GM12864 (cell line): ENCODE data around the gene BCKDHB.

Experiments used
- DNase-seq: peaks from one replicate; pipeline ENCODE4 v3.0.0-alpha.2; 2011; ENCODE audit warnings: low read depth
- H3K4me3 ChIP-seq: 2 replicates; pipeline ENCODE4 v1.5.1; 2011; ENCODE audit warnings: mild to moderate bottlenecking, low read depth, low read length, control low read depth
- CTCF ChIP-seq: IDR thresholded peaks from 2 replicates; pipeline ENCODE4 v1.5.1; 2011; ENCODE audit warnings: low read depth, mild to moderate bottlenecking, moderate library complexity, low read length, control low read depth, inconsistent platforms; ENCODE audit errors: missing control alignments

BCKDHB gene

GRCh38 chr6:80133020-80133419 lies 26.5 kb downstream of the BCKDHB start:
- no peak for DNase-seq
- TF ChIP-seq CTCF, result peak; percentile 15
- H3K4me3 ChIP-seq, result no peak overlapping the region

GRCh38 chr6:80134065-80134464 lies 27.6 kb downstream of the BCKDHB start:
- no peak overlapping the region for H3K4me3 ChIP-seq
- DNase-seq, result no peak
- no peak for TF ChIP-seq CTCF

- no peak for DNase-seq
- no peak overlapping the region for H3K4me3 ChIP-seq
- TF ChIP-seq CTCF, result no peak
Measured at GRCh38 chr6:80142586-80142985, 36.1 kb downstream of the BCKDHB start.

DNA sequence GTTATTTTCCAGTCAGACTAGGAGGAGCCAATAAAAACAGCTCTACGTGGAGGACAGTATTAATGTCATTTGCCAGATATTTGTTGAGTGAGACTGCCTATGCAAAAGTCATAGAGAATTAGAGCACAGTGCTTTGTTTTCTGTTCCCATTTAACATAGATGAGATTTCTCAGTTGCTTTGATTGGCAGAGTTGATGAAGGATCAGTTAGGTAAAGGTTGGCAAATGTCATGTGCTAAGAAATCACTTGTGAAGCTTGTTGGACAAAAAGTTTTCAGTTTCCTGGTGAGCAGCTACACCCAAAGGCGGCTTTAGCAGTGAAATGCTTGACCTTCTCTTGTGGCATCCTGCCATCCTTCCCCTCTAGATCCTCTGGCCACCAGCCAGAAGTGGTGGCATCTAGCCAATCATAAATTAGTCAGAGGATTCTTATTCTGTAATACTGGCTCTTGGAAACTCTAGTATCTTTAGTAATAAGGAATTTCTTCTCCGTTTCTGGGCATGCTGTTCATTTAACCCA lies 37.0 kb downstream of the BCKDHB start:
- DNase-seq, result no peak
- no peak overlapping the region for H3K4me3 ChIP-seq
- no peak for TF ChIP-seq CTCF

- DNase-seq, result no peak
- H3K4me3 ChIP-seq, result no peak overlapping the region
- no peak for TF ChIP-seq CTCF
Measured at GRCh38 chr6:80144753-80145315, 38.4 kb downstream of the BCKDHB start.

DNA sequence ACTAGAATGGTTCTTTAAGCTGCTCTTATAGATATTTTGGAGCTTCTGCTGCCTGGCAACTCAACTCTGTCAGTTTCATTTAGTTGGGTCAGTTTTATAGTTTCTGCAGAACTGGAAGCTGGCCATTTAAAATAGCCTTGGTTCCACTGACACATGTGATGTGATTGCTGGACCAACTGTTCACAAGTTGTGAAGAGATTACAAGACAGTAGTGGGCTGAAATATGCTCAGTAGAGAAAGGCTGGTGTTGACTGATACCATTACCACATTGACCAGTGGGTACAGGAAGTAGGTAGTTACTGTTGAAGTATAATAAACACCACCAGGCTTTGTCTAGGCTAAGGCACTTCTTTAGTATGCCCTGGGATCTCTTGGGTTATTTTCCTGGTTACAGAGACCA lies 39.0 kb downstream of the BCKDHB start:
- H3K4me3 ChIP-seq, result no peak overlapping the region
- no peak for TF ChIP-seq CTCF
- DNase-seq, result no peak

- DNase-seq, result no peak
- TF ChIP-seq CTCF, result no peak
Measured at GRCh38 chr6:80145921-80146320, 39.5 kb downstream of the BCKDHB start.

More at GRCh38 chr6:80145921-80146320, 39.5 kb downstream of the BCKDHB start:
- H3K4me3 ChIP-seq, result no peak overlapping the region
